ENCODE data around the gene UBASH3A.

The UBASH3A gene

GRCh38 chr21:42490720-42491119 is 87.0 kb downstream of the UBASH3A start:
- 0 out of 2 replicates have a peak, but pooled peaks cover 8% of the 10 kb centered on the region for H3K9me3 ChIP-seq (ENCODE audit: insufficient read depth, low read length)
- no peak overlapping the region for H3K4me3 ChIP-seq (ENCODE audit: insufficient read length, low read depth)
- peaks cover 14% of the 10 kb centered on the region for H3K27me3 ChIP-seq (ENCODE audit: insufficient read depth, insufficient read length)
- H3K9ac ChIP-seq (ENCODE audit: insufficient read length, low read depth), result no peak overlapping the region
- peaks cover under 1% of the 10 kb centered on the region for H3K4me1 ChIP-seq (ENCODE audit: insufficient read depth, insufficient read length)
- H3K36me3 ChIP-seq (ENCODE audit: insufficient read depth, insufficient read length, low read length), result no peaks in the 10 kb centered on the region
- TF ChIP-seq YY1 (IDR thresholded peaks at IDR 0.05; ENCODE audit: insufficient read depth, insufficient read length), result no peak
- no peak for DNase-seq (ENCODE audit: low read depth, low spot score)

DNA sequence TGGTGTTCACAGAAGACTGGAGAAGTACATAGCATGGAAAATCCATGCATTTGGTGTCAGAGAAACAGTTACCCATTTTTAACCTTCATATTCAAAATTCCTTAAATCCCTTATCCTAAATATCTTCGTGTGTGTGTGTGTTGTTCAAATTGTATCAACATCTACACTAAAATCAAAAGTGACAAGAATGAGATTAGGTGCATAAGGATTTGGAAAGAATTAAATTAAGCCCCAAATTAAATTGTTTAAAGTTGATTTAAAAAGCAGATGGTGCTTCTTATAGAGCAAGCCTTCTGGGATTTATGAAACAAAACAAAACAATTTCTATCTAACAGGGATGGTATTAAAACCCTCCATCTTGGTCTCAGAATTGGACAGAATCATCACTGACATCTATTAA is 87.6 kb downstream of the UBASH3A start:
- no peak overlapping the region for H3K9ac ChIP-seq (ENCODE audit: insufficient read length, low read depth)
- TF ChIP-seq YY1 (IDR thresholded peaks at IDR 0.05; ENCODE audit: insufficient read depth, insufficient read length) (no peak), ZNF274 (IDR thresholded peaks at IDR 0.05; ENCODE audit: low read depth, low read length) (no peak), SUZ12 (IDR thresholded peaks at IDR 0.05; ENCODE audit: extremely low read depth, insufficient read depth, insufficient read length) (no peak)
- DNase-seq (ENCODE audit: low read depth, low spot score), result no peak
- H3K9me3 ChIP-seq (ENCODE audit: insufficient read depth, low read length), result 0 out of 2 replicates have a peak, but pooled peaks cover 8% of the 10 kb centered on the region
- H3K36me3 ChIP-seq (ENCODE audit: insufficient read depth, insufficient read length, low read length), result no peaks in the 10 kb centered on the region
- no peak overlapping the region for H3K4me3 ChIP-seq (ENCODE audit: insufficient read length, low read depth)
- H3K27me3 ChIP-seq (ENCODE audit: insufficient read depth, insufficient read length), result peaks cover 17% of the 10 kb centered on the region
- peaks cover 2% of the 10 kb centered on the region for H3K4me1 ChIP-seq (ENCODE audit: insufficient read depth, insufficient read length)

DNA sequence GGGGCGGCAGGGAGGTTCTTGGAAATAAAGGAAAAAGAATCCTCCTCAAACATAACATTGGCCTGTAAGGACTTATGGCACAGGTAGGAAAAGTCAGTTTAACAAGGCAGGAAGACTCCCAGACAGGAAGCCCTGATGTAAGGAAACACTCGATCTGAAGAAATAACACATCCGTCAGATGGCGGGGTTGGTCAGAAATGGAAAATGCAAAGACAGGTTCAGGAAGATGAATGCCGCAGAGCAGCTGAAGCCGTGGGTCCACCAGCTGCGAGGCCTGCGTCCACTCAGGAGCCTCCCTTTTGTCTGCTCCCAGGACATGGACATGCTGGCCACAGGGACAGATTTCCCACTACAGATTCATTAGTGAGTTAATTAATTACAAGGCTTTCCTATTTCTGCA is 88.5 kb downstream of the UBASH3A start:
- no peak overlapping the region for H3K4me3 ChIP-seq (ENCODE audit: insufficient read length, low read depth)
- peaks cover 25% of the 10 kb centered on the region for H3K27me3 ChIP-seq (ENCODE audit: insufficient read depth, insufficient read length)
- H3K9ac ChIP-seq (ENCODE audit: insufficient read length, low read depth), result no peak overlapping the region
- H3K4me1 ChIP-seq (ENCODE audit: insufficient read depth, insufficient read length), result peaks cover 5% of the 10 kb centered on the region
- H3K9me3 ChIP-seq (ENCODE audit: insufficient read depth, low read length), result 0 out of 2 replicates have a peak, but pooled peaks cover 8% of the 10 kb centered on the region
- H3K36me3 ChIP-seq (ENCODE audit: insufficient read depth, insufficient read length, low read length), result no peaks in the 10 kb centered on the region
- TF ChIP-seq SUZ12 (IDR thresholded peaks at IDR 0.05; ENCODE audit: extremely low read depth, insufficient read depth, insufficient read length) (no peak), ZNF274 (IDR thresholded peaks at IDR 0.05; ENCODE audit: low read depth, low read length) (no peak), YY1 (IDR thresholded peaks at IDR 0.05; ENCODE audit: insufficient read depth, insufficient read length) (no peak)
- DNase-seq (ENCODE audit: low read depth, low spot score), result no peak

- no peak for TF ChIP-seq YY1 (IDR thresholded peaks at IDR 0.05; ENCODE audit: insufficient read depth, insufficient read length)
- TF ChIP-seq SUZ12 (IDR thresholded peaks at IDR 0.05; ENCODE audit: extremely low read depth, insufficient read depth, insufficient read length), result no peak
- TF ChIP-seq ZNF274 (IDR thresholded peaks at IDR 0.05; ENCODE audit: low read depth, low read length), result no peak
- no peak for DNase-seq (ENCODE audit: low read depth, low spot score)
- Histone ChIP-seq H3K27me3 (ENCODE audit: insufficient read depth, insufficient read length) (peaks cover 37% of the 10 kb centered on the region), H3K36me3 (ENCODE audit: insufficient read depth, insufficient read length, low read length) (no peaks in the 10 kb centered on the region), H3K4me1 (ENCODE audit: insufficient read depth, insufficient read length) (peaks cover 5% of the 10 kb centered on the region), H3K9ac (ENCODE audit: insufficient read length, low read depth) (no peak overlapping the region), H3K9me3 (ENCODE audit: insufficient read depth, low read length) (0 out of 2 replicates have a peak, but pooled peaks cover 8% of the 10 kb centered on the region), H3K4me3 (ENCODE audit: insufficient read length, low read depth) (no peak overlapping the region)
These were observed 89.7 kb downstream of the UBASH3A start for GRCh38 chr21:42493109-42494060.

GRCh38 chr21:42495027-42495426 is 91.3 kb downstream of the UBASH3A start:
- Histone ChIP-seq H3K9ac (ENCODE audit: insufficient read length, low read depth) (no peak overlapping the region), H3K9me3 (ENCODE audit: insufficient read depth, low read length) (no peaks in the 10 kb centered on the region), H3K27me3 (ENCODE audit: insufficient read depth, insufficient read length) (peaks cover 45% of the 10 kb centered on the region), H3K4me3 (ENCODE audit: insufficient read length, low read depth) (no peak overlapping the region), H3K4me1 (ENCODE audit: insufficient read depth, insufficient read length) (peaks cover 5% of the 10 kb centered on the region), H3K36me3 (ENCODE audit: insufficient read depth, insufficient read length, low read length) (no peaks in the 10 kb centered on the region)
- TF ChIP-seq ZNF274 (IDR thresholded peaks at IDR 0.05; ENCODE audit: low read depth, low read length) (no peak), SUZ12 (IDR thresholded peaks at IDR 0.05; ENCODE audit: extremely low read depth, insufficient read depth, insufficient read length) (no peak)
- no peak for DNase-seq (ENCODE audit: low read depth, low spot score)

DNA sequence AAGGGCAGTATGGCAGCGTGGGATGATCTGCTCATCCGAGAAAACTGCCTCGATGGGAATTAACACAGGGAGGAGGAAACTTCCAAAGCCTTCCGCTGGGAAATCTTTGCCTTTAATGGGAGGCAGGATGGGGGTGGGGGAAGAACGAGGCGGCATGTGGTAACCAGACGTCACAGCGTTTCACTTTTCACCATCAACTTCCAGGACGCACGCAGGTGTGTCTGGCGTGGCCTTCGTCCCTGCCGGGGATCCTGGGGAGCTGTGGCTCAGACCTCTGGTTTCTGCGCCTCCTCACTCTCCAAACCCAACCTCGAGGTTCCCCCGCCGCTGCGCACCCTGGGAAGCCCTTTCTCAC is 92.0 kb downstream of the UBASH3A start:
- Histone ChIP-seq H3K4me3 (ENCODE audit: insufficient read length, low read depth) (peak overlapping the region; percentile 54), H3K36me3 (ENCODE audit: insufficient read depth, insufficient read length, low read length) (no peaks in the 10 kb centered on the region), H3K9me3 (ENCODE audit: insufficient read depth, low read length) (no peaks in the 10 kb centered on the region), H3K4me1 (ENCODE audit: insufficient read depth, insufficient read length) (peaks cover 5% of the 10 kb centered on the region), H3K27me3 (ENCODE audit: insufficient read depth, insufficient read length) (peaks cover 45% of the 10 kb centered on the region), H3K9ac (ENCODE audit: insufficient read length, low read depth) (peak overlapping the region; percentile 61)
- TF ChIP-seq YY1 (IDR thresholded peaks at IDR 0.05; ENCODE audit: insufficient read depth, insufficient read length) (no peak), SUZ12 (IDR thresholded peaks at IDR 0.05; ENCODE audit: extremely low read depth, insufficient read depth, insufficient read length) (peak; percentile 49)
- DNase-seq (ENCODE audit: low read depth, low spot score), result no peak

GRCh38 chr21:42496120-42496838 is 92.6 kb downstream of the UBASH3A start, which contains the start of gene RSPH1:
TSS of gene RSPH1 (minus strand) at chr21:42496224. CDS start at chr21:42496186, 38 bp downstream.
- Histone ChIP-seq H3K27me3 (ENCODE audit: insufficient read depth, insufficient read length) (peaks cover 45% of the 10 kb centered on the region), H3K9ac (ENCODE audit: insufficient read length, low read depth) (peak within 1 kb of the TSS; percentile 77), H3K4me1 (ENCODE audit: insufficient read depth, insufficient read length) (peaks cover 5% of the 10 kb centered on the region), H3K4me3 (ENCODE audit: insufficient read length, low read depth) (peak within 1 kb of the TSS; percentile 81), H3K36me3 (ENCODE audit: insufficient read depth, insufficient read length, low read length) (no peaks in the 10 kb centered on the region), H3K9me3 (ENCODE audit: insufficient read depth, low read length) (no peaks in the 10 kb centered on the region)
- DNase-seq (ENCODE audit: low read depth, low spot score), result peak; percentile 100
- TF ChIP-seq YY1 (IDR thresholded peaks at IDR 0.05; ENCODE audit: insufficient read depth, insufficient read length) (no peak), ZNF274 (IDR thresholded peaks at IDR 0.05; ENCODE audit: low read depth, low read length) (no peak), SUZ12 (IDR thresholded peaks at IDR 0.05; ENCODE audit: extremely low read depth, insufficient read depth, insufficient read length) (no peak)
